HepG2 (cell line): ENCODE results near the gene MNAT1. TPM values are rescaled to one million over a fixed set of nuclear protein-coding genes. Genes with fewer than 3 reads are reported as not detected.

Experiments used
- BCLAF1 ChIP-seq: fragments of 450-650 bp; IDR thresholded peaks from 2 replicates; pipeline ENCODE4 v1.6.1; 2017; ENCODE audit warnings: mild to moderate bottlenecking
- CBX2 ChIP-seq, 2 experiments: fragments of 200-600 bp in 1 of 2; sonication (generic); formaldehyde crosslinking in 1 of 2; IDR thresholded peaks; 2 replicates each; pipeline versions ENCODE4 v1.7.0 to v1.8.1; 2018 to 2022; ENCODE audit warnings: low read depth in 2 of 2, low read length in 1 of 2, mild to moderate bottlenecking in 1 of 2, missing genetic modification reagents in 1 of 2
- CSRNP1 ChIP-seq: sonication (generic); formaldehyde crosslinking; IDR thresholded peaks from 2 replicates; pipeline ENCODE4 v1.8.1; 2023; ENCODE audit warnings: mild to moderate bottlenecking, missing genetic modification reagents
- CSRNP2 ChIP-seq: sonication (generic); formaldehyde crosslinking; conservative IDR thresholded peaks from 2 replicates; pipeline ENCODE4 v1.8.0; 2022; ENCODE audit warnings: low read depth, missing genetic modification reagents
- HNF1A ChIP-seq, 2 experiments: sonication (generic) in 1 of 2; formaldehyde crosslinking in 1 of 2; IDR thresholded peaks; 2 replicates each; pipeline versions ENCODE4 v1.4.0 to v1.6.1; 2016 to 2020; ENCODE audit warnings: borderline replicate concordance in 1 of 2, low read depth in 1 of 2, mild to moderate bottlenecking in 1 of 2, missing genetic modification reagents in 1 of 2
- NFAT5 ChIP-seq: sonication (generic); formaldehyde crosslinking; IDR thresholded peaks from 2 replicates; pipeline ENCODE4 v1.4.0; 2020; ENCODE audit warnings: missing genetic modification reagents
- ZNF275 ChIP-seq: sonication (generic); formaldehyde crosslinking; IDR thresholded peaks from 2 replicates; pipeline ENCODE4 v1.8.0; 2022; ENCODE audit warnings: missing genetic modification reagents, mild to moderate bottlenecking, inconsistent platforms, borderline replicate concordance
- ZNF484 ChIP-seq: sonication (generic); formaldehyde crosslinking; IDR thresholded peaks from 2 replicates; pipeline ENCODE4 v1.5.1; 2020; ENCODE audit warnings: mild to moderate bottlenecking, low read depth, missing genetic modification reagents, borderline replicate concordance
- ZNF570 ChIP-seq: sonication (generic); formaldehyde crosslinking; IDR thresholded peaks from 2 replicates; pipeline ENCODE4 v1.4.0; 2020; ENCODE audit warnings: mild to moderate bottlenecking, missing genetic modification reagents, borderline replicate concordance
- ZNF652 ChIP-seq: IDR thresholded peaks from 2 replicates; pipeline ENCODE4 v1.6.1; 2016; ENCODE audit warnings: low read depth, borderline replicate concordance
- polyA plus RNA-seq, 8 experiments: library from polyadenylated mRNA; depleted of rRNA in 3 of 8; stranded (reverse) in 7 of 8; unstranded in 1 of 8; fragments of >200 nt; fragmentation: Illumina TruSeq in 4 of 8; extraction: Trizol in 4 of 8; gene quantifications; 2 replicates each; pipeline versions ENCODE4 v1.2.1 to v1.2.3, GENCODE V29; 2011 to 2016; ENCODE audit warnings: low read depth in 4 of 8, missing spikeins in 1 of 8, mixed read lengths in 1 of 8; ENCODE audit not compliant: insufficient read depth in 1 of 8
- total RNA-seq, 5 experiments: library from RNA; depleted of rRNA; stranded (reverse); fragments of >200 nt; fragmentation: Illumina TruSeq; extraction: Trizol; gene quantifications; 2 replicates each; pipeline ENCODE4 v1.2.3, GENCODE V29; 2016; ENCODE audit warnings: low read depth in 1 of 5

The MNAT1 gene
- total and polyA plus RNA-seq, 2 of the 13 experiments (the other 11 are each of a cell fraction or from before 2014, with no cell fraction given): 49.2 to 94.8 TPM

GRCh38 chr14:60790850-60791249 is 56.3 kb downstream of the MNAT1 start (continued):
- TF ChIP-seq NFAT5 (no peak), ZNF570 (CRISPR knock-in tag) (no peak), CSRNP1 (CRISPR knock-in tag) (no peak), ZNF275 (CRISPR knock-in tag) (no peak), BCLAF1 (no peak), CSRNP2 (CRISPR knock-in tag) (no peak), HNF1A (IDR thresholded peaks at IDR 0.05; ENCODE audit: low read depth) (peak; percentile 25; the same call in 1 of the 2 replicates), HNF1A (CRISPR knock-in tag; IDR thresholded peaks at IDR 0.05; ENCODE audit: borderline replicate concordance) (no peak), ZNF652 (CRISPR knock-in tag) (peak; percentile 88), CBX2 (IDR thresholded peaks at IDR 0.05; ENCODE audit: low read depth, low read length) (no peak), CBX2 (CRISPR knock-in tag; IDR thresholded peaks at IDR 0.05; ENCODE audit: low read depth) (no peak), ZNF484 (CRISPR knock-in tag) (no peak)
